Measurements from ENCODE around the gene CFAP97D1.

CFAP97D1 gene

DNA sequence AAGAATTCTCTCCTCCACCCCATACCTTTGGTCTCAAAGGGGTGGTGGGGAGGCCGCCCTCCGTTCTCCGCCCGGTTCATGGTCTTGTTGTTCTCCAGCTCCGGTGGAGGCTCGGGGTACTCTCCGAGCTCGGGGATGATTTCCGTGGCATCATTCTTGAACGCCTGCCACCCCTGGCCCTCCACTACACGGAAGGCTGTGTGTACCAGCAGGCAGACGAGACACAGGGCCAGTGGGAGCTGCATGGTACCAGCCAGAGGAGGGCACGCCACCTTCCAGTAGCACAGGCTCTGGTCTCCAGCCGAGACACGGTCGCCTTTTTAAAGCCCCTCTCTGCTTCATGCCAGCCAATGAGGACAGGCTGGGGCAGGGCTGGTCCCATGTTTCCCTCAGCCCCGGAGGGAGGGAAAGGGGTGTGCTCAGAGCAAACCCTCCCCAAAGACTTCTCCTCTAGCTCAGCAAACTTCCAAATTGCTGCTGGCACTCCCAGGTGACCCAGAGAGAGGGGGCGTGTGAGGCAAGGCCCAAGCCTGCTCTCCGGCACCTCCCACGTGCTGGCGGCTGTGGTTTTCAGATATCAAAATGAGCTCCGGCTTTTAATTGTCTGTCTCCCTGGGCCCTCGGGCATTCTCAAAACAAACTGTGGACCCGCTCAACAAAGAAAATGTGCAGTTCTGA, 21.6 kb upstream of the CFAP97D1 start, which contains the start of gene SOST:
Gene SOST (minus strand): TSS at position 295 of the 678 bp plus-strand sequence. CDS start 50 bp downstream, at position 245.
- no peak within 1 kb of the TSS for H4K91ac ChIP-seq (ENCODE audit: low read depth, low read length, poor library complexity)
- peak within 1 kb of the TSS in 1 of 2 donors; percentile 17 for H3K4me3 ChIP-seq (ENCODE audit: low read length in 2 of 2)
- H3K23ac ChIP-seq (ENCODE audit: low read depth, low read length, poor library complexity): peak within 1 kb of the TSS; percentile 8
- H2BK5ac ChIP-seq (ENCODE audit: low read length): no peak within 1 kb of the TSS
- no peaks in the 10 kb centered on the region for H3K36me3 ChIP-seq (replicated peaks in 1 of 2; ENCODE audit: control insufficient read depth in 2 of 2, insufficient read depth in 2 of 2, low read length in 2 of 2)
- peak within 1 kb of the TSS; percentile 36 for H2AK5ac ChIP-seq (ENCODE audit: low read depth, low read length)
- no peak within 1 kb of the TSS for H3K4me2 ChIP-seq (ENCODE audit: insufficient read depth, low read length, poor library complexity, severe bottlenecking)
- no peak within 1 kb of the TSS for H3K4ac ChIP-seq (ENCODE audit: low read length)
- H4K8ac ChIP-seq (ENCODE audit: low read depth, low read length): no peak within 1 kb of the TSS
- WGBS, 2 donors (ENCODE audit: extremely low coverage in 2 of 2, insufficient read length in 2 of 2, insufficient replicate concordance in 1 of 2): no CpG with 5 or more reads among the region's 24 CpGs
- no peaks in the 10 kb centered on the region for H3K9me3 ChIP-seq (replicated peaks in 1 of 2; ENCODE audit: control insufficient read depth in 2 of 2, insufficient read depth in 1 of 2, low read depth in 1 of 2, low read length in 2 of 2)
- no peak within 1 kb of the TSS for H2BK120ac ChIP-seq (ENCODE audit: low read depth, low read length)
- H3K4me1 ChIP-seq (ENCODE audit: control insufficient read depth in 2 of 2, insufficient read depth in 1 of 2, low read depth in 1 of 2, low read length in 2 of 2): peaks cover 4 to 6% of the 10 kb centered on the region in 2 donors
- DNase-seq (ENCODE audit: low spot score): no peak
- H2BK12ac ChIP-seq (ENCODE audit: low read length): no peak within 1 kb of the TSS
- peak within 1 kb of the TSS; percentile 18 for H2BK15ac ChIP-seq (ENCODE audit: low read length)
- peak within 1 kb of the TSS; percentile 70 for H3K18ac ChIP-seq (ENCODE audit: low read length)
- peaks cover 0 to 57% (median 33%) of the 10 kb centered on the region in 3 experiments for H3K27me3 ChIP-seq (ENCODE audit: control insufficient read depth in 3 of 3, insufficient read depth in 3 of 3, low read depth in 1 of 3, low read length in 3 of 3)
- no peak within 1 kb of the TSS for H3K14ac ChIP-seq (ENCODE audit: low read length)
- no peak within 1 kb of the TSS for H2AFZ ChIP-seq (ENCODE audit: low read length)
- H3K9ac ChIP-seq (ENCODE audit: low read depth, low read length, poor library complexity): no peak within 1 kb of the TSS
- no peak within 1 kb of the TSS for H3K27ac ChIP-seq (replicated peaks; ENCODE audit: low read length)
- no peaks in the 10 kb centered on the region for H3K79me1 ChIP-seq (ENCODE audit: low read depth, low read length)

DNA sequence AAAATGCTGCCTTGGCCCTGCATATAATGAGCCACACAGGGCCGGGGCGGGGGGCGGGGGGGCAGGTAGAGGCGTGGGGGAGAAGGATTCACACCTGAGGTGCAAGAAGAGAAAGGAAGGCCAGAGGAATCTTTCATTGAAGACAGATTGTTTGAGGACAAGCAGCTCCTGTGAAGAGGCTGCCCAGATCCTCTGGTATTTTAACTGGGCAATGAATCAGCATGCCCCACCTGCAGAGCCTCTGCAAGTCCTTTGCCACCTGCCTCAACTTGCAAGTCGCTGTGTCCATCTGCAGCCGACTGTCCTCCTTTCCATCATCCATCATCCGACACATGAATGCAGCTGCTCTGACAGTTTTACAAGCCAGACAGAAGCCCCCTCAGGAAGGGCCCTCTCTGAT, 20.4 kb upstream of the CFAP97D1 start:
- WGBS, 2 donors (ENCODE audit: extremely low coverage in 2 of 2, insufficient read length in 2 of 2, insufficient replicate concordance in 1 of 2): no CpG with 5 or more reads among the region's 7 CpGs
- Histone ChIP-seq H3K4ac (ENCODE audit: low read length) (no peak overlapping the region), H2AK5ac (ENCODE audit: low read depth, low read length) (no peak overlapping the region), H2BK12ac (ENCODE audit: low read length) (no peak overlapping the region), H3K9me3 (replicated peaks in 1 of 2; ENCODE audit: control insufficient read depth in 2 of 2, insufficient read depth in 1 of 2, low read depth in 1 of 2, low read length in 2 of 2) (no peaks in the 10 kb centered on the region), H3K27me3 (ENCODE audit: control insufficient read depth in 3 of 3, insufficient read depth in 3 of 3, low read depth in 1 of 3, low read length in 3 of 3) (peaks cover 0 to 45% (median 24%) of the 10 kb centered on the region in 3 experiments), H3K14ac (ENCODE audit: low read length) (no peak overlapping the region), H2AFZ (ENCODE audit: low read length) (peak overlapping the region; percentile 1), H3K23ac (ENCODE audit: low read depth, low read length, poor library complexity) (no peak overlapping the region), H2BK120ac (ENCODE audit: low read depth, low read length) (no peak overlapping the region), H3K27ac (replicated peaks; ENCODE audit: low read length) (no peak overlapping the region), H3K4me1 (ENCODE audit: control insufficient read depth in 2 of 2, insufficient read depth in 1 of 2, low read depth in 1 of 2, low read length in 2 of 2) (peaks cover 4 to 6% of the 10 kb centered on the region in 2 donors), H3K4me2 (ENCODE audit: insufficient read depth, low read length, poor library complexity, severe bottlenecking) (no peak overlapping the region), H3K4me3 (ENCODE audit: low read length in 2 of 2) (no peak overlapping the region), H3K18ac (ENCODE audit: low read length) (no peak overlapping the region), H4K8ac (ENCODE audit: low read depth, low read length) (no peak overlapping the region), H3K36me3 (replicated peaks in 1 of 2; ENCODE audit: control insufficient read depth in 2 of 2, insufficient read depth in 2 of 2, low read length in 2 of 2) (no peaks in the 10 kb centered on the region), H2BK5ac (ENCODE audit: low read length) (no peak overlapping the region), H2BK15ac (ENCODE audit: low read length) (no peak overlapping the region), H4K91ac (ENCODE audit: low read depth, low read length, poor library complexity) (no peak overlapping the region), H3K9ac (ENCODE audit: low read depth, low read length, poor library complexity) (no peak overlapping the region), H3K79me1 (ENCODE audit: low read depth, low read length) (no peaks in the 10 kb centered on the region)
- no peak for DNase-seq (ENCODE audit: low spot score)

DNA sequence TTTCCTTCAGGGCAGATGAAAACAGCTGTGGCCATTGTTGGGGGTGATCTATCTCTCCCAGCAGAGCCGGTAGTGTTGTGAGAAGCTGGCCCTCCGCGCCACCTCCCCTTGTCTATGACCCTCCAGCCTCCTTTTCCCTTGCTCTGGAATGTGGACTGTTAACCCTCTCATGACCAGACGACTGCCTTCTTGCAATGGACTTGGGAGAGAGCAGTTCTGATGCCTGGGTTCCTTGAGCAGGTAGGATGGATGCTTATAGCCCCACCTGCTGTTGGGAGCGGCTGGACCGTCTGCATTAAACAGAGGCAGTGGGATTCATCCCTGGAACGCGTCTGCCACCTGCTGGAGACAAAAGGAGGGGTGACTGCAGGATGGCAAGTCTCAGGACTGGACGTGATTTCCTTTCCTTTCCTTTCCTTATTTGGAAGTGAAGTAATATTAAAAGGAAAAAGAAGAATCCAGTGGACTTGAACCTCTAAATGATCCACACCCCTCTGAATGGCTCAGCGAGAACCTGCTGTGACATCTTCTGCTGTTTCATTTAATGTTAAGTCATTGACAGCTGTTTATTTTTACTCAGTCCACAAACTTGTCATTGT, 19.9 kb upstream of the CFAP97D1 start:
- no peak overlapping the region for H3K4me3 ChIP-seq (ENCODE audit: low read length in 2 of 2)
- peak; percentile 93 for DNase-seq (ENCODE audit: low spot score)
- no peak overlapping the region for H2BK5ac ChIP-seq (ENCODE audit: low read length)
- H3K79me1 ChIP-seq (ENCODE audit: low read depth, low read length): no peaks in the 10 kb centered on the region
- H4K91ac ChIP-seq (ENCODE audit: low read depth, low read length, poor library complexity): no peak overlapping the region
- H2AFZ ChIP-seq (ENCODE audit: low read length): peak overlapping the region; percentile 46
- no peak overlapping the region for H3K23ac ChIP-seq (ENCODE audit: low read depth, low read length, poor library complexity)
- H4K8ac ChIP-seq (ENCODE audit: low read depth, low read length): no peak overlapping the region
- no peak overlapping the region for H3K27ac ChIP-seq (replicated peaks; ENCODE audit: low read length)
- H3K4me1 ChIP-seq (ENCODE audit: control insufficient read depth in 2 of 2, insufficient read depth in 1 of 2, low read depth in 1 of 2, low read length in 2 of 2): peaks cover 4 to 6% of the 10 kb centered on the region in 2 donors
- H2BK15ac ChIP-seq (ENCODE audit: low read length): no peak overlapping the region
- H2BK120ac ChIP-seq (ENCODE audit: low read depth, low read length): no peak overlapping the region
- H3K14ac ChIP-seq (ENCODE audit: low read length): no peak overlapping the region
- H3K9me3 ChIP-seq (replicated peaks in 1 of 2; ENCODE audit: control insufficient read depth in 2 of 2, insufficient read depth in 1 of 2, low read depth in 1 of 2, low read length in 2 of 2): no peaks in the 10 kb centered on the region
- no peak overlapping the region for H2AK5ac ChIP-seq (ENCODE audit: low read depth, low read length)
- H3K36me3 ChIP-seq (replicated peaks in 1 of 2; ENCODE audit: control insufficient read depth in 2 of 2, insufficient read depth in 2 of 2, low read length in 2 of 2): no peaks in the 10 kb centered on the region
- H3K18ac ChIP-seq (ENCODE audit: low read length): no peak overlapping the region
- H3K4ac ChIP-seq (ENCODE audit: low read length): no peak overlapping the region
- no CpG with 5 or more reads among the region's 10 CpGs for WGBS, 2 donors (ENCODE audit: extremely low coverage in 2 of 2, insufficient read length in 2 of 2, insufficient replicate concordance in 1 of 2)
- no peak overlapping the region for H2BK12ac ChIP-seq (ENCODE audit: low read length)
- no peak overlapping the region for H3K4me2 ChIP-seq (ENCODE audit: insufficient read depth, low read length, poor library complexity, severe bottlenecking)
- no peak overlapping the region for H3K9ac ChIP-seq (ENCODE audit: low read depth, low read length, poor library complexity)
- peaks cover 0 to 40% (median 19%) of the 10 kb centered on the region in 3 experiments for H3K27me3 ChIP-seq (ENCODE audit: control insufficient read depth in 3 of 3, insufficient read depth in 3 of 3, low read depth in 1 of 3, low read length in 3 of 3)

DNA sequence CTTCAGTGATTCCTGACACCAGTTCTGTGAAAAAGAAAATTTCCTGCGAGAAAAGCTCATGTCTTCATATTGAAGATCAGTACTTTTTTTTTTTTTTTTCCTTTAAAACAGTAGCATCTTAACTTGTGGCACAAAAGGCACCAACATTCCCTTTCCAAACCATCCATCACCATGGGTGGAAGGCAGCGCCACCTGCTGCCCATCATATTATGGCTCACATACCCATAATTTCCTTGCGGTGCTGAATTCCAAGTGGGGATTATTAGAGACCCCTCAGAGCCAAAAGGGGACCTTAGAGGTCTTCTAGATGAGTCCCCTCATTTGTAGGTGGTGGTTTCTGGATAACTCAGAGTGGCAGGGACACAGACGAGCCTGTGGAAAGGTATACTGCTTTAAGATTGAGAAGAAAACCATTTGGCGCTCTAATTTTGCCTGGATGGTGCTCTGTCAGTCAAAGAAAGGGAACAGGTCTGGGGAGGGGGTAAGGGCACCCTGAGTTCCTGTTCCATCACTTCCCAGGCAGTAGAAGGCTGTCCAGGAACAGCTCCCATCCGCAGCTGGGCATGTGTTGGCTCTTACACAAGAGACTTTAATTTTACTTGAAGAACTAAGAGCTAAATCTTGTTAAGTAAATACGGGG, 13.7 kb upstream of the CFAP97D1 start:
- H2BK12ac ChIP-seq (ENCODE audit: low read length): no peak overlapping the region
- no peak overlapping the region for H4K8ac ChIP-seq (ENCODE audit: low read depth, low read length)
- no peak overlapping the region for H3K4me2 ChIP-seq (ENCODE audit: insufficient read depth, low read length, poor library complexity, severe bottlenecking)
- H3K4me3 ChIP-seq (ENCODE audit: low read length in 2 of 2): no peak overlapping the region
- H3K9ac ChIP-seq (ENCODE audit: low read depth, low read length, poor library complexity): no peak overlapping the region
- WGBS, 2 donors (ENCODE audit: extremely low coverage in 2 of 2, insufficient read length in 2 of 2, insufficient replicate concordance in 1 of 2): no CpG with 5 or more reads among the region's 7 CpGs
- no peak overlapping the region for H2AK5ac ChIP-seq (ENCODE audit: low read depth, low read length)
- H3K27ac ChIP-seq (replicated peaks; ENCODE audit: low read length): no peak overlapping the region
- no peak overlapping the region for H3K4ac ChIP-seq (ENCODE audit: low read length)
- H3K36me3 ChIP-seq (replicated peaks in 1 of 2; ENCODE audit: control insufficient read depth in 2 of 2, insufficient read depth in 2 of 2, low read length in 2 of 2): peaks cover 13 to 24% of the 10 kb centered on the region in 2 donors
- no peak overlapping the region for H2AFZ ChIP-seq (ENCODE audit: low read length)
- no peaks in the 10 kb centered on the region for H3K79me1 ChIP-seq (ENCODE audit: low read depth, low read length)
- H3K4me1 ChIP-seq (ENCODE audit: control insufficient read depth in 2 of 2, insufficient read depth in 1 of 2, low read depth in 1 of 2, low read length in 2 of 2): no peaks in the 10 kb centered on the region
- H3K9me3 ChIP-seq (replicated peaks in 1 of 2; ENCODE audit: control insufficient read depth in 2 of 2, insufficient read depth in 1 of 2, low read depth in 1 of 2, low read length in 2 of 2): no peaks in the 10 kb centered on the region
- no peaks in the 10 kb centered on the region for H3K27me3 ChIP-seq (ENCODE audit: control insufficient read depth in 3 of 3, insufficient read depth in 3 of 3, low read depth in 1 of 3, low read length in 3 of 3)
- H3K23ac ChIP-seq (ENCODE audit: low read depth, low read length, poor library complexity): no peak overlapping the region
- H4K91ac ChIP-seq (ENCODE audit: low read depth, low read length, poor library complexity): no peak overlapping the region
- no peak overlapping the region for H3K18ac ChIP-seq (ENCODE audit: low read length)
- H2BK120ac ChIP-seq (ENCODE audit: low read depth, low read length): no peak overlapping the region
- no peak overlapping the region for H2BK15ac ChIP-seq (ENCODE audit: low read length)
- H2BK5ac ChIP-seq (ENCODE audit: low read length): no peak overlapping the region
- H3K14ac ChIP-seq (ENCODE audit: low read length): no peak overlapping the region
- peak; percentile 68 for DNase-seq (ENCODE audit: low spot score)
